NCI-H1436 (cell line): ENCODE results near the gene TP53I11.

Experiments used
- DNase-seq: peaks from one replicate; lab custom pipeline; 2025; lab: John Stamatoyannopoulos, UW

Gene TP53I11

DNA sequence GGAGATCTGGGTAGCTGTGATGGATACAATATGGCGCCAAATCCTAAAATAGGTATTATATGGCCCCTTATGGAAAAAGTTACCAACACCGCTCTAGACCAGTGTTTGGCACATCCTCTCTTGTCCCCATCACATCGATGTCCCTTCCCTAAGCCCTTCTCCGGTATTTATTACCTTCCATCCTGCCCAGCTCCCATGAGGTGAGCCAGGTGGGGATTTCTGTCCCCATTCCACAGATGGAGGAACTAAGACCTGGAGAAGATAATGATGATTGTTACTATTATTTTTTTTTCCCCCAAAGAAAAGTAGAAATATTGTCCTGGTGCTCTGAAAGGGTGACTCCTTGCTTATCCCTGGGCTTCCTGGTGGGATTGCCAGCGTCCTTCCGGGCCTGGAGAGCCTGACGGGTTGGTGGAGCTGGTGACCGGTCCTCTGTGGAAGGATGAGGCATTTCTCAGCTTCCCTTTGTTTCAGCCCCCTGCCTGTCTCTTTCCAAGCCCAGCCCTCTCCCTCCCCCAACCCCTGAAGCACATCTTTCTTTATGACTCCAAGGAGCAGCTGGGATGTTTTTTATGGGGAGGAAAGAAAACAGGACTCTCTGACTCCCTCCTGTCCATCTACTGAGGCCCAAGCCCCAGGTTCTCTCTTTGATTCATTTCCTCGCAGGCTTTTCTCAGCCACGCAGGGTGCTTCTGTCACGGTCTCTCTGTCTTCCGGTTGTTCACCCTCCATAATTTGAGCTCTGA, 65.4 kb downstream of the TP53I11 start:
- DNase-seq: no peak

DNA sequence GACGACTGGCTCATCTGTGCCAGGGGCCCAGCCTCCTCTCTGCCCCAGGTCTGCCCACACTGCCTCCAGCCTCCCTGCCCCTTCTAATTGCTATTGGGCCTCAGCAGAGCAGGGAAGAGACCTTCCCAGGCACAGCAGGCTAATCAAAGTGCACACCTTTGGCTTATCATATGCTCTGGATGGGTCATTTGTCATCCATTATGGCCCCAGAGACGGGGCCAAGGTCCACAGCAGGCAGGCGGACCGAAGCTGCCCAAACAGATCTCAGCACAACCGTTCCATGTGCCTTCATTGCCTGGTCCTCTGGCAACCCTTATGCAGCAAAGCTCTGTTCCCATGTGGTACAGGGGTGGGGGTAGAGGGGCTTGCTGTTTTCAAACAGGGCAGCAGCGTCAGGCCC, 66.6 kb downstream of the TP53I11 start:
- no peak for DNase-seq

DNA sequence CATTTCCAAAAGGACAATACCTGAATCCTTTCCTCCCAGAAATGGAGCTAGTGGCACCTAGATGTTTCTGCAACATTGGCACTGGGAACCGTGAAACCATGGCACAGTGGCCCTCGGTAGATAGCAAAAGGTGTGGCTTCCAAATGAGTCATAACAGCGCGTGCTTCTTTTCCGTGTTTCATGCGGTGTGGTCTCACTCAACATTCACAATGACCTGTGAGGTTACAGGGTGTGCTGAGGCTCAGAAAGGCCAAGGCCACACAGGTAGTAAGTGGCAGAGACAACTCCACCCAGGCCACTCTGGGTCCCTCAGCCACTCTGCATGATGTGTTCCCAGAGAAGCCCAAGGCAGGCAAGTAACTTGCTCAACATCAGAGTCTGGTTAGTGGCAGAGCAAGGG, 67.4 kb downstream of the TP53I11 start:
- DNase-seq: no peak
